ENCODE measurements around the gene DYDC1.

DNA sequence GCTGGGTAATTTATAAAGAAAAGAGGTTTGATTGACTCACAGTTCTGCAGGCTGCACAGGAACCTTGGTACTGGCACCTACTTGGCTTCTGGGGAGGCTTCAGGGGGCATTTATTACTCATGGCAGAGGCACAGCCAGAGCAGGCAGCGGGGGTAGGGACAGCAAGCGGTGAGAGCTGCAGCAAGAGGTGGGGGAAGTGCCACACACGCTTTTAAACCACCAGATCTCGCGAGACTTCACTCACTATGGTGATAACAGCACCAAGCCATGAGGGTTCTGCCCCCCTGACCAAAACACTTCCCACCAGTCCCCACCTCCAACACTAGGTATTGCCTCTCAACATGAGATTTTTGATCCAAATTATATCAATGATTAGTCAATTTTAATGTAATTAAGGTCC, 43.0 kb downstream of the DYDC1 start:
- TF ChIP-seq, protein P1, sequence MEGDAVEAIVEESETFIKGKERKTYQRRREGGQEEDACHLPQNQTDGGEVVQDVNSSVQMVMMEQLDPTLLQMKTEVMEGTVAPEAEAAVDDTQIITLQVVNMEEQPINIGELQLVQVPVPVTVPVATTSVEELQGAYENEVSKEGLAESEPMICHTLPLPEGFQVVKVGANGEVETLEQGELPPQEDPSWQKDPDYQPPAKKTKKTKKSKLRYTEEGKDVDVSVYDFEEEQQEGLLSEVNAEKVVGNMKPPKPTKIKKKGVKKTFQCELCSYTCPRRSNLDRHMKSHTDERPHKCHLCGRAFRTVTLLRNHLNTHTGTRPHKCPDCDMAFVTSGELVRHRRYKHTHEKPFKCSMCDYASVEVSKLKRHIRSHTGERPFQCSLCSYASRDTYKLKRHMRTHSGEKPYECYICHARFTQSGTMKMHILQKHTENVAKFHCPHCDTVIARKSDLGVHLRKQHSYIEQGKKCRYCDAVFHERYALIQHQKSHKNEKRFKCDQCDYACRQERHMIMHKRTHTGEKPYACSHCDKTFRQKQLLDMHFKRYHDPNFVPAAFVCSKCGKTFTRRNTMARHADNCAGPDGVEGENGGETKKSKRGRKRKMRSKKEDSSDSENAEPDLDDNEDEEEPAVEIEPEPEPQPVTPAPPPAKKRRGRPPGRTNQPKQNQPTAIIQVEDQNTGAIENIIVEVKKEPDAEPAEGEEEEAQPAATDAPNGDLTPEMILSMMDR (IDR thresholded peaks at IDR 0.05; ENCODE audit: insufficient read depth, low read length) = no peak
- TF ChIP-seq, protein P2, sequence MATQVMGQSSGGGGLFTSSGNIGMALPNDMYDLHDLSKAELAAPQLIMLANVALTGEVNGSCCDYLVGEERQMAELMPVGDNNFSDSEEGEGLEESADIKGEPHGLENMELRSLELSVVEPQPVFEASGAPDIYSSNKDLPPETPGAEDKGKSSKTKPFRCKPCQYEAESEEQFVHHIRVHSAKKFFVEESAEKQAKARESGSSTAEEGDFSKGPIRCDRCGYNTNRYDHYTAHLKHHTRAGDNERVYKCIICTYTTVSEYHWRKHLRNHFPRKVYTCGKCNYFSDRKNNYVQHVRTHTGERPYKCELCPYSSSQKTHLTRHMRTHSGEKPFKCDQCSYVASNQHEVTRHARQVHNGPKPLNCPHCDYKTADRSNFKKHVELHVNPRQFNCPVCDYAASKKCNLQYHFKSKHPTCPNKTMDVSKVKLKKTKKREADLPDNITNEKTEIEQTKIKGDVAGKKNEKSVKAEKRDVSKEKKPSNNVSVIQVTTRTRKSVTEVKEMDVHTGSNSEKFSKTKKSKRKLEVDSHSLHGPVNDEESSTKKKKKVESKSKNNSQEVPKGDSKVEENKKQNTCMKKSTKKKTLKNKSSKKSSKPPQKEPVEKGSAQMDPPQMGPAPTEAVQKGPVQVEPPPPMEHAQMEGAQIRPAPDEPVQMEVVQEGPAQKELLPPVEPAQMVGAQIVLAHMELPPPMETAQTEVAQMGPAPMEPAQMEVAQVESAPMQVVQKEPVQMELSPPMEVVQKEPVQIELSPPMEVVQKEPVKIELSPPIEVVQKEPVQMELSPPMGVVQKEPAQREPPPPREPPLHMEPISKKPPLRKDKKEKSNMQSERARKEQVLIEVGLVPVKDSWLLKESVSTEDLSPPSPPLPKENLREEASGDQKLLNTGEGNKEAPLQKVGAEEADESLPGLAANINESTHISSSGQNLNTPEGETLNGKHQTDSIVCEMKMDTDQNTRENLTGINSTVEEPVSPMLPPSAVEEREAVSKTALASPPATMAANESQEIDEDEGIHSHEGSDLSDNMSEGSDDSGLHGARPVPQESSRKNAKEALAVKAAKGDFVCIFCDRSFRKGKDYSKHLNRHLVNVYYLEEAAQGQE (IDR thresholded peaks at IDR 0.05; ENCODE audit: insufficient replicate concordance, low read depth) = no peak
- TF ChIP-seq POLR2AphosphoS5 (IDR thresholded peaks at IDR 0.05; ENCODE audit: low read depth) = no peak
